Embryonic facial prominence (tissue), 1 donor: ENCODE data around the gene MTSS2.

Experiments used
- DNase-seq: peaks from one replicate; pipeline ENCODE4 v3.0.0-alpha.2; 2016; ENCODE audit errors: extremely low spot score

MTSS2 gene, protein sequence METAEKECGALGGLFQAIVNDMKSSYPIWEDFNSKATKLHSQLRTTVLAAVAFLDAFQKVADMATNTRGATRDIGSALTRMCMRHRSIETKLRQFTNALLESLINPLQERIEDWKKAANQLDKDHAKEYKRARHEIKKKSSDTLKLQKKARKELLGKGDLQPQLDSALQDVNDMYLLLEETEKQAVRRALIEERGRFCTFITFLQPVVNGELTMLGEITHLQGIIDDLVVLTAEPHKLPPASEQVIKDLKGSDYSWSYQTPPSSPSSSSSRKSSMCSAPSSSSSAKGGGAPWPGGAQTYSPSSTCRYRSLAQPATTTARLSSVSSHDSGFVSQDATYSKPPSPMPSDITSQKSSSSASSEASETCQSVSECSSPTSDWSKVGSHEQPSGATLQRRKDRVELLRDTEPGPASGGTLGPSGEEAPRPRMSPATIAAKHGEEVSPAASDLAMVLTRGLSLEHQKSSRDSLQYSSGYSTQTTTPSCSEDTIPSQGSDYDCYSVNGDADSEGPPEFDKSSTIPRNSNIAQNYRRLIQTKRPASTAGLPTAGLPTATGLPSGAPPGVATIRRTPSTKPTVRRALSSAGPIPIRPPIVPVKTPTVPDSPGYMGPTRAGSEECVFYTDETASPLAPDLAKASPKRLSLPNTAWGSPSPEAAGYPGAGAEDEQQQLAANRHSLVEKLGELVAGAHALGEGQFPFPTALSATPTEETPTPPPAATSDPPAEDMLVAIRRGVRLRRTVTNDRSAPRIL

DNA sequence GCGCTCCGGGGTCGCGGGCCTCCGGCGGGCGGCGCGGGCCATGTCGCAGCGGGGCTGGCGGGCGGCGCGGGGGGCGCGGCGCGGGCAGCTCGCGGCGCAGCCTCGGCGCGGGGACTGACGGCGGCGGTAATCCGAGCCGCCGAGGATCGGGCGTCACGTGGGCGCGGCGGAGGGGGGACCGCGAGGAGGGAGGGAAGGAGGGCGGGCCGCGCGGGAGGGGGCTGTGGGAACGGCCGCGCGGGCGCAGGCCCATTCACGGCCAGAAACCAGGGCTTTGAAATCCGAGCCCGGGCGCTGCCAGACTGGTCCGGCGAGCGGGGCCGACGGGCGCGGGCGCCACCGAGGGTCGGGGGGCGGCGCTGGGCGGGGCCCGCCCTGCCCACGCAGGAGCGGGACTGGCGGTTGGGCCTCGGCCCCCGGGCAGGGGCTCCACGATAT lies at the start of gene MTSS2:
TSS of gene MTSS2 (minus strand) at position 116 of the 438 bp plus-strand sequence. CDS start 262 bp downstream, outside the sequence.
- peak; percentile 84 for DNase-seq

DNA sequence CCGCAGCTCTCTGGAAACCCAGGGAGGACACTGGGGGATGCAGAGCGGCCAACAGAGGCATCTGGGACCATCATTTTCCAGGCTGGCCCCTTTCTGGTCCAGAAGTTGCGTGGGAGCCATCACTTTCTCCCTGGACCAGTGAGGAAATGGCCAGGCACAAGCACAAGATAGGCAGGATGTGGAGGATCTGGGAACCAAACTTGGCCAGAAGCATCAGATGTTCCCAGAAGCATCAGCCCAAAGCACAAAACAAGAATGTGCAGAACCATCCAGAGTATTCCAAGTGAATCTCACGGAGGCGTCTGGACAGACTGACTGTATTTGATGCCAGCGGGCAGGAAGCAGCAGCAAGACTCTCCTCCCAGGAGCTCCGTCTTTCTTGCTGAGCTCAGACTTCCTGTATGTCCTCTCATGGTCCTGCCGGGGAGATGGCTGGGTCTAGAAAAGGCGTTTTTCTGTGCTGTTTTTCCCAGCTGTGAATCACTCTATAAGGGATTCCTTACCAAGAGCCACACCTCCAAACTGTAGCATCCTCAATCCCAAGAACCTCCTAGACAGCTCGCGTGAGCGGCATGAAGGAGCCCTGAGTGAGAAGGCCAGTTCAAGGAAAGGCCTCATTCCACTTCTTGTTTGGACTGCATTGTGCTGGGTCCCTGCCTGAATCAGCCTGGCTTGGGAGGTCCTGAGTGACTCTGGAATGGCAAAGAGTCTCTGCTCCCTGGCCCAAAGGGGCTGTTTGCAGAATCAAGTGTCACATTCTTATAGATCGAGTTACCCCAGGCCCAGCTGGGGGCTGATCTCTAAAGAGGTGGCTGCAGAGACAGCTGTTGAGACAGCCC lies 49.5 kb upstream of the MTSS2 start:
- no peak for DNase-seq

GRCh38 chr16:70734522-70735095 lies 48.8 kb upstream of the MTSS2 start:
- no peak for DNase-seq

GRCh38 chr16:70730944-70731343 lies 45.1 kb upstream of the MTSS2 start:
- no peak for DNase-seq

DNA sequence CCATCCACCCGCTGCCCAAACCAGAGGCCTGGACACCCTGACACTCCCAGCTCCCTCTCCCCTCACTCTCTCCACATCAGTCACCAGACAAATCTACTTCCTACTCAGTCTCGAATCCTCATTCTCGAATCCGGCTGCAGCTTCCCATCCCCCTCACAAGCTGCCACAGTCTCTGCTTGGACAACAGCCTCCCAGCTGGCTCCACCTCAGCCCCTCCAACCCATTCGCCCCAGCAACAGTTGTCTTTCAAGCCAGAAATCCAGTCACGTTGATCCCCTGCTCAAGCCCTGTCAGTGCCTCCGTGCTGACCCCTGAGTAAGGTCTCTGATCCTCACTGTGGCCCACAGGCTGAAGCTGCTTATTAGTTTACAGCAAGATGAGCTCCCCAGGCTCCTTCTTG lies 44.2 kb upstream of the MTSS2 start:
- no peak for DNase-seq

- DNase-seq = no peak
These were observed 43.4 kb upstream of the MTSS2 start for GRCh38 chr16:70729292-70729691.

DNA sequence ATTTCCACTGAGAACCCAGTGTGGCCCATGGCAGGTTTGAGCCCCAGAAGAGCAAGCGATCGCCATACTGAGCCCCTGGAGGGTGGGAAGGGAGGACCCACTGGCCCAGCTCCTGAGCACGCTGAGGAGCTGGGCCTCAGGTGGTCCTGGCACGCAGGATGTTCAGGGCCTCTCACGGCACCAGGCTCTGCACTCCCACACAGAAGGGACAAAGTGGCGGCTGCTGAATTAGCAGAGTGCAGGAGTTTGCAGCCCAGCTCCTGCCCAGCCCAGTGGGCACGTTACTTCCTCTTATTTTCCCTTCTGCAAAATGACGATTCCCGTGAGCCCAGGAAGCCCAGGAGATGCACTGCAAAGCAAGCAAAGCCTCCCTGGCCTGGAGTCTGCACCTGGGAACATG lies 42.3 kb upstream of the MTSS2 start:
- no peak for DNase-seq

- peak; percentile 51 for DNase-seq
These were observed 41.1 kb upstream of the MTSS2 start for GRCh38 chr16:70726892-70727361.

GRCh38 chr16:70725912-70726828 lies 40.3 kb upstream of the MTSS2 start:
- DNase-seq = no peak

- DNase-seq = no peak
These were observed 39.4 kb upstream of the MTSS2 start for GRCh38 chr16:70725024-70725911.

- DNase-seq = no peak
These were observed 38.5 kb upstream of the MTSS2 start for GRCh38 chr16:70724146-70725023.

GRCh38 chr16:70723740-70724145 lies 37.9 kb upstream of the MTSS2 start:
- no peak for DNase-seq

DNA sequence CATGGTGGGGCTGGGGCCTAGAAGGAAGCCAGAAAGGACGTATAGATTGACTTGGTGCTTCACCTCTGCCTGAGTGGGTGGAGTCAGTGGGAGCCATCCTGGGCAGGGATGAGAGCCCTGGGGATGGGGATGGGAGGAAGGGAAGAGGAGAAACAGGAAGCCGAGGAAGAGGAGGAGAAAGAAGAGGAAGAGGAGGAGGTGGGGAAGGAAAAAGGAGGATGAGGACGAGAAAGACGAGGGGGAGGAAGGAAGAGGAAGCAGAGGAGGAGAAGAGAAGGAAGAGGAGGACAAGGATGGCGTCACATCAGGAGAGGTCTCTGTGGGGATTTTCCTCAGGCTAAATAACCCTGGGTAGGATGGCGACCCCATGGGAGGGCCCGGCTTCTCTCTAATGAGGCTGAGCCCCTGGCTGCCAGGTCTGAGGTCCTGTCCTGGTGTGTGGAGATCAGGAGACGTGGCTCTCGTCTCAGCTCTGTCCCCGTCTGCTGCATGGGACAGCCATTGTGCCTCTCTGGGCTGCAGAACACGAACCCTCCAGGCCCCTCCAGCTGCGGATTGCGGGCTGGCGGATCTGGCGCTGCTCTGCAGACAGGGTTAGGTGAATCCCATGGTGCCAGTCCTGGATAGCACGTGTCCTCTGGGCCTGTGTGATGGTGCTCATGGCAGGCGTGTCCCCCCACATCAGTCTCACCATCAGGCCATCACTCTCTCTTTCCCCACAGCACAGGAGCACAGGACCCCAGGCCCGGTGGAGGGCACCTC lies 35.5 kb upstream of the MTSS2 start:
- no peak for DNase-seq

DNA sequence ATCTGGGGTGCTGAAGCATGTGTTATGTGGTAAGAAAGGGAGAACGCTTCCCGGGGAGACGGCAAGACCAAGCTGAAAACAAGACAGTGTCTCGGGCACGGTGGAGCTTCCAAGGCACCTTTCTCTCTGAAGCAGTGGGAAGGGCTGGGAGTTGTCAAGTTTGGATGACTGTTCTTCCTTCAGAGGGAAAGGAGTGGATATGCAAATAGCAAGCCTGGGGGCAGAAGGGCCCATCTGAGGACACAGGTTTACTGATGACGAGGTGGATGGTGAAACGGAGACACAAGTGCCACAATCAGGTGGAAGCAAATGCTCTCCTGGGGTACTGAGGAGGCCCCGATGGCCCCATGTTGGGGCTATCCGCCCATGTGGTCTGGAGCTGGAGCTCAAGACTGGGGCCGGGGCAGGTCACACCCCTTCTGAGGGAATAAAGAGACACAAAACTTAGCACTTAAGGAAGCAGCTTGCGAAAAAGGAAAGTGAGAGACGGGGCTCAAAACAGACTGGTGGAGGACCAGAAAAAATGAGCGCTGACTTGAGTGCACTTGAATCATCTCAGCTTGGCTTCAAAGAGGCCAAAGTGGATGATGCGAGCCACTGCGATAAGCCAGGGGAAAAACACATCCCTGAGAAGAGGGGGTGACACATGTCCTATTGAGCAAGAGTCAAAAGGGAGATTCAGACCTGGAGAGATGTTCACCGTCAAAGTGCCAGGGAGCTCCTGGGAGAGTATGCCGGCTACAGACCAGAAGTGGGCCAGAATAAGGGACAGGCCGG lies 34.8 kb upstream of the MTSS2 start:
- no peak for DNase-seq

- no peak for DNase-seq
These were observed 31.2 kb upstream of the MTSS2 start for GRCh38 chr16:70717065-70717464.

DNA sequence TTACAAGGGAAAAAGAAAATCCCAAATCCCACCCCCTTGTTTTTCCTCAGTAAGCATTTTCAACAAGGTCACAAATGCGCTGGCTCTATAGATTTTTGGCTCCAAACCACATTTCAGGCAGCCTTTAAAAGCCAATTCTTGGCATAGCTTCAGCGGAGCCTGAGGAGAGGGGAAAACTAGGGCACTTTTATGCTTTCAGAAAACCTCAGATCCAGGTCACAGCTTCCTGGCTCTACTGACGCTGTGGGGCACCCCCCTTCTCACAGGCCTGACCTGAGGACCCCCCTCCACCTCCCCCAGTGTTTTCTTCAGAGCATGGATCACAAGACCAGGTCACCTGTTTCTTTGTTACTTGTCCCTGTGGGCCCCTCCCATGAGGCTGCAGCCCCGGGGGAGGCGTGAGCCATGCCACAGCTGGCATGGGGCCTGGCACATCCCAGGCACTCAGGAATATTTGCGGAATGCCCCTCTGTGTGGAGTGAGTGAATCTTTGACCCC lies 30.1 kb upstream of the MTSS2 start:
- peak; percentile 82 for DNase-seq
